Small intestine (tissue), 7 donors: ENCODE measurements around the gene PML. TPM values are rescaled to one million over a fixed set of nuclear protein-coding genes. Genes with fewer than 3 reads are reported as not detected.
"Not testable (repeated sequence)": the region's sequence is repeated elsewhere in the genome, so short reads cannot be mapped to it uniquely, and the experiment has no call there.

Experiments
- DNase-seq, 2 donors: peaks; one replicate each; pipeline versions ENCODE4 v3.0.0 to v3.0.0-alpha.2; 2013
- FAIRE-seq: peaks from 2 replicates; lab custom pipeline; 2012; peaks lifted over from hg19 to GRCh38; lab: Jason Lieb, UNC
- H3K27ac ChIP-seq, 3 donors: one replicate each; pipeline ENCODE4 v1.5.1; 2013; ENCODE audit warnings: low read length in 2 of 3, mild to moderate bottlenecking in 2 of 3, control low read depth in 1 of 3, inconsistent platforms in 1 of 3, low read depth in 1 of 3, moderate library complexity in 1 of 3
- H3K27me3 ChIP-seq, 3 donors: one replicate each; pipeline ENCODE4 v1.6.1; 2013; ENCODE audit warnings: low read length in 3 of 3, inconsistent platforms in 1 of 3; ENCODE audit not compliant: control insufficient read depth in 3 of 3, insufficient read depth in 3 of 3
- H3K36me3 ChIP-seq, 3 donors: one replicate each; pipeline ENCODE4 v1.6.1; 2013; ENCODE audit warnings: low read length in 3 of 3, inconsistent platforms in 1 of 3, low read depth in 1 of 3, mild to moderate bottlenecking in 1 of 3, moderate library complexity in 1 of 3; ENCODE audit not compliant: control insufficient read depth in 3 of 3, insufficient read depth in 2 of 3
- H3K4me1 ChIP-seq, 3 donors: one replicate each; pipeline ENCODE4 v1.6.1; 2013; ENCODE audit warnings: low read length in 2 of 3, inconsistent platforms in 1 of 3, low read depth in 1 of 3, mild to moderate bottlenecking in 1 of 3, moderate library complexity in 1 of 3; ENCODE audit not compliant: control insufficient read depth in 3 of 3, insufficient read depth in 2 of 3
- H3K4me3 ChIP-seq, 3 donors: one replicate each; pipeline ENCODE4 v1.5.1; 2013; ENCODE audit warnings: low read length in 3 of 3, control low read depth in 1 of 3, inconsistent platforms in 1 of 3, low read depth in 1 of 3, mild to moderate bottlenecking in 1 of 3, moderate library complexity in 1 of 3
- H3K9me3 ChIP-seq, 2 donors: one replicate each; pipeline ENCODE4 v1.6.1; 2013; ENCODE audit warnings: low read depth in 1 of 2, low read length in 1 of 2; ENCODE audit not compliant: control insufficient read depth in 2 of 2, insufficient read depth in 1 of 2
- WGBS, 3 donors: extraction: QIAGEN DNeasy Blood & Tissue Kit; methylation state at CpG; one replicate each; pipeline ENCODE4 v1.1.7; 2013; 5-methylcytosine and 5-hydroxymethylcytosine counted together
- polyA plus RNA-seq, 4 donors: library from polyadenylated mRNA; stranded (reverse) in 3 of 4; unstranded in 1 of 4; fragments of 200-250 nt in 3 of 4; fragments of 120-200 nt in 1 of 4; gene quantifications; one replicate each; pipeline versions ENCODE4 v1.2.1 to v1.2.3, GENCODE V29; 2013
- donor health status: healthy with polysubstance abuse.
- donor health status: control.
- donor health status: control.
- donor health status: Bipolar disorder and iron deficiency.
- donor health status: healthy.

The PML gene
- polyA plus RNA-seq, 4 donors, result 16.5 to 31.1 (median 26.1) TPM

DNA sequence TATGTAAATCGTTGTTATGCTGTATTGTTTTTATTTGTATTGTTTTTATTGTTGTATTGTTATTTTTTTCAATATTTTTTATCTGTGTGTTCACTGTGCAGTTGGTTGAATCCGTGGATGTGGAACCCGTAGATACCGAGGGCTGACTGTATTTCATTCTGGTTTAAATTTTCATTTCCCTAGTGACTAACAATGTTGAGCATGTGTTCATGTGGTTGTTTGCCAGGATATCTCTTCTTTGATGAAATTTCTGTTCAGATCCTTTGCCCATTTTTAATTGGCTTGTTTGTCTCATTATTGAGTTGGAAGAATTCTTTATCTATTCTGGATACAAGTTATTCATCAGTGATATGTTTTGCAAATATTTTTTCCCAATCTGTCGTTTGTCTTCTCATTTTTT is 32.1 kb upstream of the PML start:
- DNase-seq (no peak), FAIRE-seq (no peak)
- H3K27me3 ChIP-seq, result peaks cover 0 to 3% (median 0%) of the 10 kb centered on the region in 3 donors
- no peak overlapping the region for H3K27ac ChIP-seq
- 71 to 73% (median 72%) methylated on average over 5 of the region's 5 CpGs for WGBS, 3 donors
- H3K4me3 ChIP-seq, result no peak overlapping the region
- H3K36me3 ChIP-seq, result no peaks in the 10 kb centered on the region
- peaks cover 0 to 2% (median 0%) of the 10 kb centered on the region in 3 donors for H3K4me1 ChIP-seq
- H3K9me3 ChIP-seq, result no peaks in the 10 kb centered on the region

- peaks cover 0 to 3% (median 0%) of the 10 kb centered on the region in 3 donors for H3K27me3 ChIP-seq
- peak overlapping the region in 1 of 3 donors; percentile 19 for H3K27ac ChIP-seq
- peaks cover 0 to 2% (median 0%) of the 10 kb centered on the region in 3 donors for H3K4me1 ChIP-seq
- H3K36me3 ChIP-seq, result no peaks in the 10 kb centered on the region
- H3K4me3 ChIP-seq, result no peak overlapping the region
- WGBS, 3 donors, result 2 to 6% (median 6%) methylated on average over 11 of the region's 11 CpGs
- FAIRE-seq, result no peak
- H3K9me3 ChIP-seq, result no peaks in the 10 kb centered on the region
- DNase-seq, result peak; percentile 82 to 83
These were observed 29.8 kb upstream of the PML start for GRCh38 chr15:73964736-73965093.

DNA sequence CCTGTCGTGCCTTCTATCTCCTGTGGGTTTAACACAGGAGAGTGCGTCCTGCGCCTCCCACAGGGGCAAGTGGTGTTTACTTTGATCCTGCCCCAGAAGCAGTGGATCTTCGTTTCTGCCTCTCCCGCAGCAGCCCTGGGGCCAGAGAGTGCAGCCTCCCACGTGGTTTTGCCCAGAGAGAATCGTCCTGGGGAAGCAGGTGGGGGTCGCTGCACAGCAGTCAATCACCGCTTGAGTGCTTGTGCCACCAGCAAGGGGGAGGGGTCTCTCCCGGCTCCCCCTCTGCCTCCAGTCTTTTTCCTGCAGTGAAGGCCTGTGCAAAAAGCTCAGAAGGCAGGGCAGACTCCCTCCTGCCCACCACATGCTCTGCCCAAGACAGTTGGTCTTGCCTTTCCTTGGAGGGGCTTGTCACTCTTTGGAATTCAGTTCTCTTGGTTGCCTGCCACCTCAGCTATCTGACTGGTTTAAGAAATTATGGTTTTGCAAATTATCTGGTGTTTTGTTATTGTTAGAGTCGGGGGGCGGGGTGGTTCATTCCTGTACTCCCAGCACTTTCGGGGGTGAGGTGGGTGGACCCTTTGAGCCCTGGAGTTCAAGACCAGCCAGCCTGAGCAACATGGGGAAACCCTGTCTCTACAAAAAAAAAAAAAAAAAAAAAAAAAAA is 29.3 kb upstream of the PML start:
- Histone ChIP-seq H3K4me1 (peaks cover 0 to 2% (median 0%) of the 10 kb centered on the region in 3 donors), H3K27me3 (peaks cover 0 to 3% (median 0%) of the 10 kb centered on the region in 3 donors), H3K36me3 (no peaks in the 10 kb centered on the region), H3K4me3 (no peak overlapping the region), H3K27ac (peak overlapping the region in 1 of 3 donors; percentile 32), H3K9me3 (no peaks in the 10 kb centered on the region)
- WGBS, 3 donors, result 19 to 31% (median 29%) methylated on average over 13 of the region's 13 CpGs
- FAIRE-seq (no peak), DNase-seq (no peak)

DNA sequence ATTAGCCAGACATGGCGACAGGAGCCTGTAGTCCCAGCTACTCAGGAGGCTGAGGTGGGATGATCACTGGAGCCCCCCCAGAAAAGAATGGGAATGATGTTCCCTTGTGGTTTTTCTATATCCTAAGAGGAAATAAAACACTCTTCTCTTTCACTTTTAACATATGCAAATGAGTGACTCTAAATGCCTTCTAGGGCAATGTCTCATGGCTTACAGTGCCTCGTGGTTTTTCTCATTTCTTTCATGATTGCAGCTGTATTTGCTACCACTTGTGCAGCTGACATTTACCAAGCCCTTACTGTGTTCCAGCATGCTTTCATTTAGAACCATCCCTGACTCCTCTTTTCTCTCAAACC is 28.8 kb upstream of the PML start:
- FAIRE-seq, result no peak
- no peaks in the 10 kb centered on the region for H3K36me3 ChIP-seq
- peaks cover 0 to 3% (median 0%) of the 10 kb centered on the region in 3 donors for H3K27me3 ChIP-seq
- no peaks in the 10 kb centered on the region for H3K9me3 ChIP-seq
- no peak for DNase-seq
- peak overlapping the region in 1 of 3 donors; percentile 32 for H3K27ac ChIP-seq
- peaks cover 0 to 2% (median 0%) of the 10 kb centered on the region in 3 donors for H3K4me1 ChIP-seq
- H3K4me3 ChIP-seq, result no peak overlapping the region
- 13 to 29% (median 19%) methylated on average over 2 of the region's 2 CpGs for WGBS, 3 donors

- H3K4me1 ChIP-seq, result peaks cover 0 to 2% (median 0%) of the 10 kb centered on the region in 3 donors
- H3K36me3 ChIP-seq, result no peaks in the 10 kb centered on the region
- H3K27ac ChIP-seq, result no peak overlapping the region
- peaks cover 0 to 3% (median 0%) of the 10 kb centered on the region in 3 donors for H3K27me3 ChIP-seq
- FAIRE-seq (no peak), DNase-seq (no peak)
- no peaks in the 10 kb centered on the region for H3K9me3 ChIP-seq
- H3K4me3 ChIP-seq, result no peak overlapping the region
- 94 to 96% (median 94%) methylated on average over 3 of the region's 3 CpGs for WGBS, 3 donors
These were observed 26.1 kb upstream of the PML start for GRCh38 chr15:73968461-73968860.

GRCh38 chr15:73969151-73969759 is 25.3 kb upstream of the PML start:
- 82 to 87% (median 84%) methylated on average over 6 of the region's 6 CpGs for WGBS, 3 donors
- Histone ChIP-seq H3K4me3 (no peak overlapping the region), H3K9me3 (peaks cover 0 to under 1% of the 10 kb centered on the region in 2 donors), H3K4me1 (peaks cover 0 to 2% (median 0%) of the 10 kb centered on the region in 3 donors), H3K36me3 (no peaks in the 10 kb centered on the region), H3K27ac (no peak overlapping the region), H3K27me3 (peaks cover 0 to 3% (median 0%) of the 10 kb centered on the region in 3 donors)
- FAIRE-seq (no peak), DNase-seq (no peak)

- Histone ChIP-seq H3K9me3 (peaks cover 0 to 3% of the 10 kb centered on the region in 2 donors), H3K4me1 (no peaks in the 10 kb centered on the region), H3K36me3 (no peaks in the 10 kb centered on the region), H3K4me3 (no peak overlapping the region), H3K27ac (no peak overlapping the region), H3K27me3 (peaks cover 0 to 2% (median 0%) of the 10 kb centered on the region in 3 donors)
- FAIRE-seq, result no peak
- 21 to 28% (median 28%) methylated on average over 23 to 26 of the region's 26 CpGs for WGBS, 3 donors
- DNase-seq, result peak; percentile 90 to 92
These were observed 21.4 kb upstream of the PML start for GRCh38 chr15:73972984-73973682.

DNA sequence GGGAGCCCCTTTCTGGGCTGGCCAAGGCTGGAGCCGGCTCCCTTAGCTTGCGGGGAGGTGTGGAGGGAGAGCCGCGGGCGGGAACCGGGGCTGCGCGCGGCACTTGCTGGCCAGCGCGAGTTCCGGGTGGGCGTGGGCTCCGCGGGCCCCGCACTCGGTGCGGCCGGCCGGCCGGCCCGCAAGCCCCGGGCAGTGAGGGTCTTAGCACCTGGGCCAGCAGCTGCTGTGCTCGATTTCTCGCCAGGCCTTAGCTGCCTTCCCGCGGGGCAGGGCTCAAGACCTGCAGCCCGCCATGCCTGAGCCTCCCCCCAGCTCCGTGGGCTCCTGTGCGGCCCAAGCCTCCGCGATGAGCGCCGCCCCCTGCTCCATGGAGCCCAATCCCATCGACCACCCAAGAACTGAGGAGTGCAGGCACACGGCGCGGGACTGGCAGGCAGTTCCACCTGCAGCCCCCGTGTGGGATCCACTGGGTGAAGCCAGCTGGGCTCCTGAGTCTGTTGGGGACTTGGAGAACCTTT is 20.8 kb upstream of the PML start:
- FAIRE-seq, H3K9me3 ChIP-seq, H3K27me3 ChIP-seq, H3K36me3 ChIP-seq, H3K27ac ChIP-seq, H3K4me3 ChIP-seq, DNase-seq, H3K4me1 ChIP-seq: not testable (repeated sequence)
- WGBS, 3 donors, result 86 to 92% (median 91%) methylated on average over 30 to 39 of the region's 39 CpGs
